ENCODE measurements around the gene PAIP2.

PAIP2 gene

GRCh38 chr5:139414581-139415130 is 73.0 kb downstream of the PAIP2 start:
- Histone ChIP-seq H3K27me3 (ENCODE audit: insufficient read depth, poor library complexity, severe bottlenecking) (no peaks in the 10 kb centered on the region), H3K36me3 (ENCODE audit: low read depth) (no peaks in the 10 kb centered on the region), H3K9me3 (ENCODE audit: severe bottlenecking) (no peaks in the 10 kb centered on the region), H3K27ac (ENCODE audit: poor library complexity, severe bottlenecking) (no peak overlapping the region), H3K4me1 (ENCODE audit: insufficient read depth, poor library complexity, severe bottlenecking) (no peaks in the 10 kb centered on the region), H3K4me3 (ENCODE audit: severe bottlenecking) (no peak overlapping the region)
- TF ChIP-seq, protein P1, sequence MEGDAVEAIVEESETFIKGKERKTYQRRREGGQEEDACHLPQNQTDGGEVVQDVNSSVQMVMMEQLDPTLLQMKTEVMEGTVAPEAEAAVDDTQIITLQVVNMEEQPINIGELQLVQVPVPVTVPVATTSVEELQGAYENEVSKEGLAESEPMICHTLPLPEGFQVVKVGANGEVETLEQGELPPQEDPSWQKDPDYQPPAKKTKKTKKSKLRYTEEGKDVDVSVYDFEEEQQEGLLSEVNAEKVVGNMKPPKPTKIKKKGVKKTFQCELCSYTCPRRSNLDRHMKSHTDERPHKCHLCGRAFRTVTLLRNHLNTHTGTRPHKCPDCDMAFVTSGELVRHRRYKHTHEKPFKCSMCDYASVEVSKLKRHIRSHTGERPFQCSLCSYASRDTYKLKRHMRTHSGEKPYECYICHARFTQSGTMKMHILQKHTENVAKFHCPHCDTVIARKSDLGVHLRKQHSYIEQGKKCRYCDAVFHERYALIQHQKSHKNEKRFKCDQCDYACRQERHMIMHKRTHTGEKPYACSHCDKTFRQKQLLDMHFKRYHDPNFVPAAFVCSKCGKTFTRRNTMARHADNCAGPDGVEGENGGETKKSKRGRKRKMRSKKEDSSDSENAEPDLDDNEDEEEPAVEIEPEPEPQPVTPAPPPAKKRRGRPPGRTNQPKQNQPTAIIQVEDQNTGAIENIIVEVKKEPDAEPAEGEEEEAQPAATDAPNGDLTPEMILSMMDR (IDR thresholded peaks at IDR 0.05; ENCODE audit: poor library complexity, severe bottlenecking), result no peak
- DNase-seq (ENCODE audit: low spot score) (no peak), ATAC-seq (ENCODE audit: low read depth) (no peak)

- Histone ChIP-seq H3K4me3 (ENCODE audit: severe bottlenecking) (no peak overlapping the region), H3K27me3 (ENCODE audit: insufficient read depth, poor library complexity, severe bottlenecking) (no peaks in the 10 kb centered on the region), H3K27ac (ENCODE audit: poor library complexity, severe bottlenecking) (no peak overlapping the region), H3K36me3 (ENCODE audit: low read depth) (peaks cover 5% of the 10 kb centered on the region; the same call in 1 of the 2 replicates), H3K9me3 (ENCODE audit: severe bottlenecking) (no peaks in the 10 kb centered on the region), H3K4me1 (ENCODE audit: insufficient read depth, poor library complexity, severe bottlenecking) (no peaks in the 10 kb centered on the region)
- ATAC-seq (ENCODE audit: low read depth), result peak; percentile 58
- no peak for DNase-seq (ENCODE audit: low spot score)
- TF ChIP-seq, protein P1 (IDR thresholded peaks at IDR 0.05; ENCODE audit: poor library complexity, severe bottlenecking), result no peak
Measured at GRCh38 chr5:139415221-139415861, 73.7 kb downstream of the PAIP2 start.

- DNase-seq (ENCODE audit: low spot score) (no peak), ATAC-seq (ENCODE audit: low read depth) (no peak)
- no peaks in the 10 kb centered on the region for H3K27me3 ChIP-seq (ENCODE audit: insufficient read depth, poor library complexity, severe bottlenecking)
- H3K27ac ChIP-seq (ENCODE audit: poor library complexity, severe bottlenecking), result no peak overlapping the region
- H3K4me3 ChIP-seq (ENCODE audit: severe bottlenecking), result no peak overlapping the region
- H3K36me3 ChIP-seq (ENCODE audit: low read depth), result peaks cover 10% of the 10 kb centered on the region; the same call in 1 of the 2 replicates
- TF ChIP-seq, protein P1 (IDR thresholded peaks at IDR 0.05; ENCODE audit: poor library complexity, severe bottlenecking), result no peak
- H3K9me3 ChIP-seq (ENCODE audit: severe bottlenecking), result no peaks in the 10 kb centered on the region
- no peaks in the 10 kb centered on the region for H3K4me1 ChIP-seq (ENCODE audit: insufficient read depth, poor library complexity, severe bottlenecking)
Measured at GRCh38 chr5:139415869-139416268, 74.2 kb downstream of the PAIP2 start.

DNA sequence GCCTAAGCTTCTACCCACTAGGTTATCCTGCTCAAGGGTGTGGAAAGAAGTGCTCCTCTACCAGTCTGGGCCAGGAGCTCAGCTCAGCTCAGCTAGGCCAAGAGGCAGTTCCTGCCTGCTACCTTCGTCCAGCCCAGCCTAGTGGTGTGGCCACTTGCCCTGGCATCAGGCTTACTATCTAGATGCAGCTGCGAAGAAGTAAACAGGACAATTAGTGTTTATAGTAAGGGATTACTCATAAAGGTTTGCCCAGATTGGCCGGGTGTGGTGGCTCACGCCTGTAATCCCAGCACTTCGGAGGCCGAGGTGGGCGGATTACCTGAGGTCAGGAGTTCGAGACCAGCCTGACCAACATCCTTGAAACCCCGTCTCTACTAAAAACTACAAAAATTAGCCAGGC is 75.0 kb downstream of the PAIP2 start:
- no peak overlapping the region for H3K27ac ChIP-seq (ENCODE audit: poor library complexity, severe bottlenecking)
- H3K36me3 ChIP-seq (ENCODE audit: low read depth), result peaks cover 10% of the 10 kb centered on the region; the same call in 1 of the 2 replicates
- TF ChIP-seq, protein P1 (IDR thresholded peaks at IDR 0.05; ENCODE audit: poor library complexity, severe bottlenecking), result no peak
- ATAC-seq (ENCODE audit: low read depth) (no peak), DNase-seq (ENCODE audit: low spot score) (no peak)
- no peaks in the 10 kb centered on the region for H3K27me3 ChIP-seq (ENCODE audit: insufficient read depth, poor library complexity, severe bottlenecking)
- H3K4me3 ChIP-seq (ENCODE audit: severe bottlenecking), result no peak overlapping the region
- H3K9me3 ChIP-seq (ENCODE audit: severe bottlenecking), result no peaks in the 10 kb centered on the region
- no peaks in the 10 kb centered on the region for H3K4me1 ChIP-seq (ENCODE audit: insufficient read depth, poor library complexity, severe bottlenecking)

- DNase-seq (ENCODE audit: low spot score), result no peak
- H3K27me3 ChIP-seq (ENCODE audit: insufficient read depth, poor library complexity, severe bottlenecking), result no peaks in the 10 kb centered on the region
- TF ChIP-seq, protein P1 (IDR thresholded peaks at IDR 0.05; ENCODE audit: poor library complexity, severe bottlenecking), result no peak
- peaks cover 13% of the 10 kb centered on the region; the same call in 1 of the 2 replicates for H3K36me3 ChIP-seq (ENCODE audit: low read depth)
- no peaks in the 10 kb centered on the region for H3K4me1 ChIP-seq (ENCODE audit: insufficient read depth, poor library complexity, severe bottlenecking)
- no peaks in the 10 kb centered on the region for H3K9me3 ChIP-seq (ENCODE audit: severe bottlenecking)
- H3K27ac ChIP-seq (ENCODE audit: poor library complexity, severe bottlenecking), result no peak overlapping the region
- no peak overlapping the region for H3K4me3 ChIP-seq (ENCODE audit: severe bottlenecking)
- ATAC-seq (ENCODE audit: low read depth), result no peak
Measured at GRCh38 chr5:139417214-139417613, 75.6 kb downstream of the PAIP2 start.

All from RWPE2 (cell line).